KMS-11 (cell line): ENCODE measurements around the gene SUGCT.

Experiments used
- H2AFZ ChIP-seq: fragments of 200-600 bp; sonication (generic); 2 replicates; pipeline ENCODE4 v1.6.1; 2016; ENCODE audit warnings: antibody characterized with exemption, mixed run types, low read depth
- H3K27ac ChIP-seq: fragments of 200-600 bp; sonication (generic); 2 replicates; pipeline ENCODE4 v1.6.1; 2016; ENCODE audit warnings: mild to moderate bottlenecking, mixed run types
- H3K27me3 ChIP-seq: fragments of 200-600 bp; sonication (generic); 2 replicates; pipeline ENCODE4 v1.6.1; 2017; ENCODE audit warnings: mild to moderate bottlenecking, low read depth, mixed run types, moderate library complexity; ENCODE audit not compliant: insufficient read depth
- H3K36me3 ChIP-seq: fragments of 200-600 bp; sonication (generic); 2 replicates; pipeline ENCODE4 v1.6.1; 2017; ENCODE audit warnings: mild to moderate bottlenecking, mixed run types; ENCODE audit not compliant: insufficient read depth
- H3K4me1 ChIP-seq: fragments of 200-600 bp; sonication (generic); 2 replicates; pipeline ENCODE4 v1.6.1; 2016; ENCODE audit warnings: mild to moderate bottlenecking, low read depth, mixed run types; ENCODE audit not compliant: poor library complexity, severe bottlenecking
- H3K4me2 ChIP-seq: fragments of 200-600 bp; sonication (generic); 2 replicates; pipeline ENCODE4 v1.7.0; 2016; ENCODE audit warnings: mild to moderate bottlenecking, mixed run types
- H3K4me3 ChIP-seq: fragments of 200-600 bp; sonication (generic); IDR thresholded peaks from 2 replicates; pipeline ENCODE4 v1.6.1; 2017; ENCODE audit warnings: low read depth, low read length, mixed read lengths; ENCODE audit not compliant: insufficient read depth
- H3K79me2 ChIP-seq: fragments of 200-600 bp; sonication (generic); 2 replicates; pipeline ENCODE4 v1.6.1; 2016; ENCODE audit warnings: low read depth, mixed run types; ENCODE audit not compliant: insufficient read depth
- H3K9ac ChIP-seq: fragments of 200-600 bp; sonication (generic); 2 replicates; pipeline ENCODE4 v1.6.1; 2016; ENCODE audit warnings: mild to moderate bottlenecking, mixed run types
- H4K20me1 ChIP-seq: fragments of 200-600 bp; sonication (generic); 2 replicates; pipeline ENCODE4 v1.6.1; 2016; ENCODE audit warnings: mild to moderate bottlenecking, mixed run types; ENCODE audit not compliant: insufficient read depth
- TF ChIP-seq, protein P1 (sequence below): fragments of 200-600 bp; sonication (generic); conservative IDR thresholded peaks from 2 replicates; pipeline ENCODE4 v1.6.1; 2017; ENCODE audit warnings: low read depth, mild to moderate bottlenecking, antibody characterized with exemption, low read length, moderate library complexity, mixed read lengths

SUGCT gene

DNA sequence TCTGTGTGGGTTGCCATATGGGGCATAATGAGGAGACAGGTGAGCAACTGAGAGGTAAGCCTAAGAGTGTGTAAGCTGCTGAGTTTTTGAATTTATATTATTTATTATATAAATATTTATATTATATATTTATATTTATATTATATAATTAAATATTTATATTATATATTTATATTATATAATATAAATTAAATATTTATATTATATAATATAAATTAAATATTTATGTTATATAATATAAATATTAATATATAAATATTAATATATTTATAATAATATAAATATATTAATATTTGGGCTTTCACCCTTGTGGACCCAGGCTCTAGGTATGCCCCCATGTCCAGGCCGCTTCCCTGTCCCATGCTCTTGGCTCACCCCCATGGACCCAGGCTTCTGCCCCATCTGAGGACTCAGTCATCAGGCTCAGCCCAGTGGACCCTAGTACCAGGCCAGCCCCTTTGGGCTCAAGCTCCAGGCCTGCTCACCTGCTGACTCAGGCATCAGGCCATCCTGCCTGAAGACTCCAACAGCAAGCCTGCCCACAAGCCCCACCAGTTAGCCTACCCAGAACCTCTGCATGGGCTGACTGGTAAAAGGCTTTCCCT, 755.4 kb downstream of the SUGCT start:
- no peak overlapping the region for H3K4me2 ChIP-seq
- no peaks in the 10 kb centered on the region for H3K36me3 ChIP-seq
- no peak overlapping the region for H3K4me3 ChIP-seq
- no peak overlapping the region for H2AFZ ChIP-seq
- H3K27me3 ChIP-seq: no peaks in the 10 kb centered on the region
- no peak overlapping the region for H3K27ac ChIP-seq
- no peaks in the 10 kb centered on the region for H3K4me1 ChIP-seq
- no peak overlapping the region for H3K9ac ChIP-seq
- no peaks in the 10 kb centered on the region for H3K79me2 ChIP-seq
- no peaks in the 10 kb centered on the region for H4K20me1 ChIP-seq
- TF ChIP-seq, protein P1, sequence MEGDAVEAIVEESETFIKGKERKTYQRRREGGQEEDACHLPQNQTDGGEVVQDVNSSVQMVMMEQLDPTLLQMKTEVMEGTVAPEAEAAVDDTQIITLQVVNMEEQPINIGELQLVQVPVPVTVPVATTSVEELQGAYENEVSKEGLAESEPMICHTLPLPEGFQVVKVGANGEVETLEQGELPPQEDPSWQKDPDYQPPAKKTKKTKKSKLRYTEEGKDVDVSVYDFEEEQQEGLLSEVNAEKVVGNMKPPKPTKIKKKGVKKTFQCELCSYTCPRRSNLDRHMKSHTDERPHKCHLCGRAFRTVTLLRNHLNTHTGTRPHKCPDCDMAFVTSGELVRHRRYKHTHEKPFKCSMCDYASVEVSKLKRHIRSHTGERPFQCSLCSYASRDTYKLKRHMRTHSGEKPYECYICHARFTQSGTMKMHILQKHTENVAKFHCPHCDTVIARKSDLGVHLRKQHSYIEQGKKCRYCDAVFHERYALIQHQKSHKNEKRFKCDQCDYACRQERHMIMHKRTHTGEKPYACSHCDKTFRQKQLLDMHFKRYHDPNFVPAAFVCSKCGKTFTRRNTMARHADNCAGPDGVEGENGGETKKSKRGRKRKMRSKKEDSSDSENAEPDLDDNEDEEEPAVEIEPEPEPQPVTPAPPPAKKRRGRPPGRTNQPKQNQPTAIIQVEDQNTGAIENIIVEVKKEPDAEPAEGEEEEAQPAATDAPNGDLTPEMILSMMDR: no peak

DNA sequence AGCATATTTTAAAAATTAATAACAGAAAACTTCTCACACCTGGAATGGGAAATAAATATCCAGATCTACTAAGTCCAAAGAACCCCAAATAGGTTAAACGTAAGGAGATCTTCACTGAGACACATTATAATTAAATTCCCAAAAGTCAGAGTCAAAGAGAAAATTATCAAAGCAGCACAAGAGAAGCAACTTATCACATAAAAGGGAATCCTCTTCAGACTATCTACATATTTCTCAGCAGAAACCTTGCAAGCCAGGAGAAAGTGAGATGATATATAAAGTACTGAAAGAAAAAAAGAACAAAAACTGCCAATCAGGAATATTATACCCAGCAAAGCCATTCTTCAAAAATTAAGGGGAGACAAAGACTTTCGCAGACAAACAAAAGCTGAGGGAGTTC, 756.4 kb downstream of the SUGCT start:
- Histone ChIP-seq H3K9ac (no peak overlapping the region), H3K79me2 (no peaks in the 10 kb centered on the region), H4K20me1 (no peaks in the 10 kb centered on the region), H3K4me1 (no peaks in the 10 kb centered on the region), H3K4me2 (no peak overlapping the region), H3K27me3 (no peaks in the 10 kb centered on the region), H3K36me3 (no peaks in the 10 kb centered on the region), H3K27ac (no peak overlapping the region), H2AFZ (no peak overlapping the region), H3K4me3 (no peak overlapping the region)
- TF ChIP-seq, protein P1: no peak

DNA sequence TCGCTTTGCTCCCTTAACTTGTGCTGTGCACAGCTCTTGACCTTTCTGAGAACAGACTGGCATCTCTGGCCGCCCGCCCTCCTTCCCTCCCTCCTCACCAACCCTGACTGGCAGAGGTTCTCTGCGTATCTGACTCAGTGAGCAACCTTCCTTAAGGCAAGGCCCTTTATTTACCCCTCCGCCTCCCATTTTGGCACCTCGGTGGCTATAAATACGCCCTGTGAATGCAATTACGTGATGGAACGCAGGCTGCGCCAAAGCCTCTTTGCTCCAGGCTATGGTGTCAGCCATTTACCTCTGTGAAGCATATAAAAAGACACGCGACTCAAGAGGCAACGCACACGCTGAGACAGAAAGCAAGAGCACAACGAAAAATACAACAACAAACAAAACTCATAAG, 764.3 kb downstream of the SUGCT start:
- no peaks in the 10 kb centered on the region for H3K36me3 ChIP-seq
- H4K20me1 ChIP-seq: no peaks in the 10 kb centered on the region
- no peaks in the 10 kb centered on the region for H3K79me2 ChIP-seq
- no peaks in the 10 kb centered on the region for H3K27me3 ChIP-seq
- TF ChIP-seq, protein P1: no peak
- H3K9ac ChIP-seq: no peak overlapping the region
- no peaks in the 10 kb centered on the region for H3K4me1 ChIP-seq
- H3K4me3 ChIP-seq: no peak overlapping the region
- no peak overlapping the region for H3K4me2 ChIP-seq
- no peak overlapping the region for H2AFZ ChIP-seq
- no peak overlapping the region for H3K27ac ChIP-seq

DNA sequence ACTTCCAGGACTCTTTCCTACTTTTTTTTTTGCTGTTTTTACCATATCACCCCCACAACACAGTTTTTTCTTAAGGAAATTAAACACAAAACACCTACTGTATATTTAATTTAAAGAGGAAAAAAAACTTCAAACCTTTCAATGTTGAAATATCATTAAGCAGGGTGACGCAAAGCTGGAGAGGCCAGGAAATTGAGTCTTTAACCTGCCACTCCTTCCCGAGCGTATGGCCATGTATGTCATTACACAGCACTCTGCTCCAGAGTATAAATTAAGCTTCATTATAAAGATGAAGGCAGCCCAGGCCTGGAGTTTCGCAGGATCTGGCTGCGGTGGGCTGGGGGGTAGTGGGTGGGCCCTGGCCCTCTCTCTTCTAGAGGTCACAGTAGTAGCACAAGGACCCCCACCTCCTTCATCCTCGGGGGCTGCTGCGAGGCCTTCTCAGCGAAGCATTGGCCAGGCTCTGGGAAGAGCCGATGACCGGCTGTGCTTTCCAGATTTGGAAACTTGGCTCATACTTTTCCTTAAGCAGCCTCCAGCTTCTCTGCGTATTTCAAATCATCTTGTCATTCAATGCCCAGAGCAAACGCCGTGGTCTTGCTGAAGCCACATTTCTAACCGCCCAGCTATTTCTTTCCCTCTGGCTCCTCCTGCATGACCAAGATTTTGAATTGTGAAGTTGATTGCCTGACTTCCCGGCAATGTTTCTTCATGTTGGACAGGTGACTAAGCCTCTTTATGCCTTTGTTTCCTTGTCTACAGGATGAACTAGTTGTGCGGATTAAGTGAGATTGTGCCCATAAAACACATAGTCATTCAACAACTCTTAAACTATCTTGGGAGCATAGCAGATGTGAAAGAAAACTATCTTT, 765.1 kb downstream of the SUGCT start:
- no peaks in the 10 kb centered on the region for H3K79me2 ChIP-seq

More for the DNA sequence above, 765.1 kb downstream of the SUGCT start:
- H2AFZ ChIP-seq: no peak overlapping the region
- no peaks in the 10 kb centered on the region for H3K36me3 ChIP-seq
- no peaks in the 10 kb centered on the region for H3K27me3 ChIP-seq
- H3K27ac ChIP-seq: no peak overlapping the region
- no peaks in the 10 kb centered on the region for H3K4me1 ChIP-seq
- TF ChIP-seq, protein P1: no peak
- H3K9ac ChIP-seq: no peak overlapping the region
- no peak overlapping the region for H3K4me3 ChIP-seq
- no peak overlapping the region for H3K4me2 ChIP-seq
- H4K20me1 ChIP-seq: no peaks in the 10 kb centered on the region
